GM19025 (cell line): ENCODE results near the gene ZNF609.

Source experiments
- ATAC-seq: cut with Tn5 transposase; IDR thresholded peaks from one replicate; pipeline ENCODE4 v1.9.1; 2021; ENCODE audit warnings: mild to moderate bottlenecking, low read depth, moderate library complexity; ENCODE audit not compliant: unreplicated experiment

The ZNF609 gene

GRCh38 chr15:64530918-64531317 is 70.5 kb downstream of the ZNF609 start:
- no peak for ATAC-seq

DNA sequence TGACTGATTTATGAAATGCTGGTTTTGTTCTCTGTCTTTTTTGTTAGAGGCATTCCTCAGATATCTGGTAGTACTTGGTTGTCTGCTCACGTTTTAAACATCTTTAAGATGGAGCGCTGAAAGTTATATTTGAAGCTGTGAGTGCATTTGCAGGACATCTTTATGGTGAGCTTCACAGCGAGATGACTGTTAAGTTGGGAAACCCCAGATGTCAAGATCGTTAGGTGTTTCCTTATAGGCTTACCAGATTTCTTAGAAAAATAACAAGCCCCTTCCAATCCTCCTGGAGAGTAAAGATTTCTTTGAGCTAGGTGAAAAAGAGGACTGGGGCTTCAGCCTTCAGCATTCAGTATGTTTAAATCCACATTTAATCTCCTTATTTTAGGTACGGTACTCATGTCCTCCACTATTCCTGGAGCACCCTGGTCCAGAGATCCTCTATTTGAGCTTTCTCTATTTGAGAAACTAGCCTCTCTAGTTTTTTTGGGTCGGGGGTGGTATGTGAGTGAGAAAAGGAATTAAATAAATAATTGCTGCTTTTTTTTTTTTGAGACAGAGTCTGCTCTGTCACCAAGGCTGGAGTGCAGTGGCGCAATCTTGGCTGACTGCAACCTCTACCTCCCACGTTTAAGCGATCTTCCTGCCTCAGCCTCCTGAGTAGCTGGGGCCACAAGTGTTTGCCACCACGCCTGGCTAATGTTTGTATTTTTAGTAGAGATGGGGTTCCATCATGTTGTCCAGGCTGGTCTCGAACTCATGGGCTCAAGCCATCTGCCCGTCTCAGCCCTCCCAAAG is 72.3 kb downstream of the ZNF609 start:
- ATAC-seq, result no peak

DNA sequence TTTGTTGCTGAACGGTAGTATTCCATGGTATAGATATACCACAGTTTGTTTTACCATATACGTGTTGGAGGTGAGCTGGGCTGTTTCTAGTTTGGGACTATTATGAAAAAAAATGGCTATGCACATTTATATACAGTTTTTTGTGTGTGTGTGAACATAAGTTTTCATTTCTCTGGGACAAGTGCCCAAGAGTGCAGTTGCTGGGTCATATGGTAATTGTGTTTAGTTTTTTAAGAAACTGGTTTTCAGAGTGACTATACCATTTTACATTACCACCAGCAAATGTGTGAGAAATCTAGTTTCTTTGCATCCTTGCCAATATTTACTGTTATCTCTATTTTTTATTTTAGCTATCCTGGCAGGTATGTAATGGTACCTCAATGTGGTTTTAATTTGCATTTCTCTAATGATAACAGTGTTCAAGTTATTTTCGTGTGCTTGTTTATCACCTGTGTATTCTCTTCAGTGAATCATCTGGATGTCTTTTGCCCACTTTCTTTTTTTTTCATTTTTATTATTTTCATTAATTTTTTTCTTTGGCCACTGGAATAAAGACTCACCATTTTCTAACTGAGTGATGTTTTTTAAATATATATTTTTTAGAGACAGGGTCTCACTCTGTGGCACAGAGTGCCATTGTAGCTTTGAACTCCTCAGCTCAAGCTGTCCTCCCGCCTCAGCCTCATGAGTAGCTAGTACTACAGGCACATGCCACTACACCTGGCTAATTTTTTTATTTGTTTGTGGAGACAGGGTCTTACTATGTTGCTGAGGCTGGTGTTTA is 75.3 kb downstream of the ZNF609 start:
- ATAC-seq, result no peak

- ATAC-seq, result no peak
Measured at GRCh38 chr15:64536244-64536836, 76.0 kb downstream of the ZNF609 start.

- no peak for ATAC-seq
Measured at GRCh38 chr15:64542091-64542490, 81.7 kb downstream of the ZNF609 start.

DNA sequence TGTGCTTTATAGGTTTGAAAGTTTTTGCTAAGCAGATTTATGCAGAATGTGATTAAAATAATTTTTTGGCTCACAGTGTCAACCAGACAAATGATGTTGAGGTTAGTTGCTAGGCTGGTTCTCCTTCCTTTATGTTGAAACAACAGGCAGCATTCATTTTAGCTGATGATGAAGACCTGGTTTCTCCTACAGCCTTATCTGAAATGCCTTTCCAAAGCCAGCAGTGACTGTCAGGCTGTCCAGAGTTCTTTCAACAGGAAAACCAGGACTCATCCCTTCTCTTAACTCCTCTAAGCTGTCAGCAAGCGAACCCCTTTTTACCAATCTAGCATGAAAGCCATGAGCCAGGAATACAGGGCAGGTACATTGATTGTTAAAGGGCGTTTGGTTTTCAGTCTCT is 84.1 kb downstream of the ZNF609 start:
- no peak for ATAC-seq

GRCh38 chr15:64547275-64547674 is 86.9 kb downstream of the ZNF609 start:
- no peak for ATAC-seq

DNA sequence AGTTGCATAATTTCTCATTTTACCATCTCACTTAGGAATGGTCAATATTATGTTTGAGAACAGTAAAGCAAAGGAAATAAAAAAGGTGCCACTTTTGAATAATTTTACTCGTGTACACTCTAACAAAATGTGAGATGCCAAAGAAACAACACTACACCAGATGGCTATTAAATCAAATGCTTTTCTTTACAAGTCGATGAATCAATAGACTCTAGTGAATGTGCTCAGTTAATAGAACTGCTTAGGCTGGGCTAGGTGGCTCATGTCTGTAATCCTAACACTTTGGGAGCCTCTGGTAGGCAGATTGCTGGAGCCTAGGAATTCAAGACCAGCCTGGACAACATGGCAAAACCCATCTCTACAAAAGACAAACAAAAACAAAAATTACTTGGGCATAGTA is 87.9 kb downstream of the ZNF609 start:
- no peak for ATAC-seq

- no peak for ATAC-seq
Measured at GRCh38 chr15:64549860-64550259, 89.5 kb downstream of the ZNF609 start.

DNA sequence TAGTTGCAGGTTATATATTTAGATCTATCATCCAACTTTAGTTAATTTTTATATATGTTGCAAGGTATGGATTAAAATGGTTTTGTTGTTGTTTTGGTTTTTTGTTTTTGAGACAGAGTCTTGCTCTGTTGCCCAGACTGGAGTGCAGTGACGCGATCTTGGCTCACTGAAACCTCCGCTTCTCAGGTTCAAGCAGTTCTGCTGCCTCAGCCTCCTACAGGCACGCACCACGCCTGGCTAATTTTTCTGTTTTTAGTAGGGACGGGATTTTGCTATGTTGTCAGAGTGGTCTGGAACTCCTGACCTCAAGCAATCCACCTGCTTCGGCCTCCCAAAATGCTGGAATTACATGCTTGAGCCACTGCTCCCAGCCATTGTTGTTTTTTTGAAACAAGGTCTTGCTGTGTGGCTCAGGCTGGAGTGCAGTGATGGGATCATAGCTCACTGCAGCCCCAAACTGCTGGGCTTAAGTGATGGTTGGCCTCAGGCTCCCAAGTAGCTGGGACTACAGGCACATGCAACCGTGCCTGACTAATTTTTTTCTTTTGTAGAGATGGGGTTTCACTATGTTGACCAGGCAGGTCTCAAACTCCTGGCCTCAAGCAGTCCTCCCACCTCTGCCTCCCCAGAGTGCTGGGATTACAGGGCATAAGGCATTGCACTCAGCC is 92.0 kb downstream of the ZNF609 start:
- ATAC-seq, result no peak

GRCh38 chr15:64558460-64559179 is 98.2 kb downstream of the ZNF609 start:
- no peak for ATAC-seq

DNA sequence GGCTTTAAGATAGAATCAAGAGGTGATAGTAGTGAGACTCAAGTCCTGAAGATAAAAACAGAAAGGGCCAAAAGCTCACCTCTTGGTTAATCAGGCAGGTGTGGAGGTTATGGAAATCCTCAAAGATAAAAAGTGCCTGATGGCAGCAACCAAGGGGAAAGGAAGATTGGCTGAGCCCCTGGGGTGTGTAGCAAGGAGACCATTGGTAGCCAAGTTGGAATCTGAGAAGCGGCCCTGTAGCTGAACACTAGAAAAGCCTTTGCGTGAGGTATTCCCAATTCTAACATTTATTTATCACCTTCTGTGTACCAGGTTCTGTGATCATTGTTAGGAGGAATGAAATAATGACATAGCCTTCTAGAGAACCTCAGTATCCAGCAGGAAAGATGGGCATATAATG is 98.9 kb downstream of the ZNF609 start:
- no peak for ATAC-seq

GRCh38 chr15:64560501-64560900 is 100.1 kb downstream of the ZNF609 start:
- ATAC-seq, result no peak

- ATAC-seq, result no peak
Measured at GRCh38 chr15:64560998-64561397, 100.6 kb downstream of the ZNF609 start.

GRCh38 chr15:64562003-64562640 is 101.7 kb downstream of the ZNF609 start:
- no peak for ATAC-seq

GRCh38 chr15:64566102-64566501 is 105.7 kb downstream of the ZNF609 start:
- ATAC-seq, result no peak

DNA sequence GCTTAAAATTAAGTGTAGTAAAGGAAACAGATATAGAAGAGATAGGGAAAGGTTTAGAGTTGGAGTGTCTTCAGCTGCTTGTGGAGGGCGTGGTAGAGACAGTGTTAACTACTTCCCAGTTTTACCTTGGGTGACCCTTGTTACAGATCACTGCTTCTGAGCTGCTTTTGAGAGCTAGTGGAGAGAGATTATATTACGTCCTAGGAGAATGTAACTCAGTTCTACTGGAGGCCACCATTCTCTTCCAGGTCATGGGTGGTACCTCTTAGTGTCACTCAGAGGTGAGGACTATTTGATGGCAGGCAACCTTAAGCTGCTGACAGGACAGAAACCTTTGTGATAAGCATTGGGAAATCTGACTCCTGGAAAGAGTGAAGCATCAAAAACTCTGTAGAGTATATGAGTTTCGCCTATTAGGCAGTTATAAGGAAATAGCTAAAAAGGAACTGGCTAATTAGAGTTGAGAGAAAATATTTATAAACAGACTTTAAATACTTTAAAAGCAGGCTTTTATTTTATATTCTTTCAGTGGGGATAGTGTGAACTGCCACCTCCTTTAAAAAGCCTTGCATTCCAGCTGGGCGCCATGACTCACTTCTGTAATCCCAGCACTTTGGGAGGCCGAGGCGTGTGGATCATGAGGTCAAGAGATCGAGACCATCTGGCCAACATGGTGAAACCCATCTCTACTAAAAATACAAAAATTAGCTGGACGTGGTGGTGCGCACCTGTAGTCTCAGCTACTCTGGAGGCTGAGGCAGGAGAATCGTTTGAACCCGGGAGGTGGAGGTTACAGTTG is 106.5 kb downstream of the ZNF609 start:
- ATAC-seq, result no peak

GRCh38 chr15:64568765-64569164 is 108.4 kb downstream of the ZNF609 start:
- ATAC-seq, result no peak

DNA sequence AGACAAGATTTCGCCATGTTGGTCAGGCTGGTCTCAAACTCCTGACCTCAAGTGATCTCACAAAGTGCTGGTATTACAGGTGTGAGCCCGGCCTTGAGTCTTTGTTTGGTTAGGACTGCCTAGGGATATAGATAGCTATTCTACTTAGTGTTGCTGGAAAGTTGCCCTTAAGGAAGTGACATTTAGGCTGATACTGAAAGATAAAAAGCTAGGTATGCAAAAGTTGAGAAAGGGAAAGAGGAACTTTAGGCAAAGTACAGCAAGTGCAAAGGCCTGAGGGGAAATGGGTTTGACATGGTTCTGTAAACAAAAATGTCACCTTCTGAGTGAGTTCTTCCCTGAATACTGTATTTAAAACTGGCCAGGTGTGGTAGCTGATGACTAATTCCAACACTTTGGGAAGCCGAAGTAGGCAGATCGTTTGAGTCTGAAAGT is 111.5 kb downstream of the ZNF609 start:
- ATAC-seq, result peak; percentile 59
